ENCODE results near the gene LSP1. TPM values are rescaled to one million over a fixed set of nuclear protein-coding genes. Genes with fewer than 3 reads are reported as not detected.

LSP1 gene
- total and polyA plus RNA-seq, 2 experiments from 2014 or later, result 29.9 to 47.0 TPM

DNA sequence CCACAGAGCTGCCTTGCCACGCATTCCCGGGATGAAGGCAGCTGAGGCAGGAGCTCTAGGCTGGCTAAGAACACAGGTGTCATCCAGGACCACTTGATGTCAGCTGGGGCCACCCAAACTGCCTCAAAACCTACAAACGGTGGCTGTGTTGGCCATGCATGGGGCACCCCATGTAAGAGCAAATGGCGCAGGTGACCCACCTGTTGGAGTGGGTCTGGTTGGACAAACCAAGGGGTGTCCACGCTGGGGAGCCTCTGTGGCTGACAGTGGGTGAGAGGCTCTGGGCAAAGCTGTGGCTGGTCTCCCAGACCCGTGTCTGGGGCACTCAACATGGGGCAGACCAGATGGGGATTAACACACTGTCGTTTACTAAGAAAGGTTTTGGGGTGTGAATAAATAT lies 37.1 kb upstream of the LSP1 start:
- Histone ChIP-seq H3K4me3 (no peak overlapping the region), H2AFZ (no peak overlapping the region), H3K27me3 (no peaks in the 10 kb centered on the region), H3K27ac (no peak overlapping the region), H3K4me2 (no peak overlapping the region), H4K20me1 (ENCODE audit: insufficient read depth, poor library complexity, severe bottlenecking) (no peaks in the 10 kb centered on the region), H3K36me3 (replicated peaks; ENCODE audit: insufficient read depth, low read depth) (no peaks in the 10 kb centered on the region), H3K9me3 (ENCODE audit: low read depth) (no peaks in the 10 kb centered on the region), H3K4me1 (ENCODE audit: insufficient read depth) (no peaks in the 10 kb centered on the region), H3K79me2 (no peaks in the 10 kb centered on the region), H3K9me2 (replicated peaks; ENCODE audit: insufficient read depth) (no peaks in the 10 kb centered on the region)
- no peak for TF ChIP-seq EZH2phosphoT487 (IDR thresholded peaks at IDR 0.05; ENCODE audit: low read depth, severe bottlenecking, unreplicated experiment)
- TF ChIP-seq, protein P1, sequence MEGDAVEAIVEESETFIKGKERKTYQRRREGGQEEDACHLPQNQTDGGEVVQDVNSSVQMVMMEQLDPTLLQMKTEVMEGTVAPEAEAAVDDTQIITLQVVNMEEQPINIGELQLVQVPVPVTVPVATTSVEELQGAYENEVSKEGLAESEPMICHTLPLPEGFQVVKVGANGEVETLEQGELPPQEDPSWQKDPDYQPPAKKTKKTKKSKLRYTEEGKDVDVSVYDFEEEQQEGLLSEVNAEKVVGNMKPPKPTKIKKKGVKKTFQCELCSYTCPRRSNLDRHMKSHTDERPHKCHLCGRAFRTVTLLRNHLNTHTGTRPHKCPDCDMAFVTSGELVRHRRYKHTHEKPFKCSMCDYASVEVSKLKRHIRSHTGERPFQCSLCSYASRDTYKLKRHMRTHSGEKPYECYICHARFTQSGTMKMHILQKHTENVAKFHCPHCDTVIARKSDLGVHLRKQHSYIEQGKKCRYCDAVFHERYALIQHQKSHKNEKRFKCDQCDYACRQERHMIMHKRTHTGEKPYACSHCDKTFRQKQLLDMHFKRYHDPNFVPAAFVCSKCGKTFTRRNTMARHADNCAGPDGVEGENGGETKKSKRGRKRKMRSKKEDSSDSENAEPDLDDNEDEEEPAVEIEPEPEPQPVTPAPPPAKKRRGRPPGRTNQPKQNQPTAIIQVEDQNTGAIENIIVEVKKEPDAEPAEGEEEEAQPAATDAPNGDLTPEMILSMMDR (IDR thresholded peaks at IDR 0.05; ENCODE audit: poor library complexity), result no peak
- TF ChIP-seq EZH2 (IDR thresholded peaks at IDR 0.05; ENCODE audit: borderline replicate concordance), result no peak
- WGBS (ENCODE audit: low lambda C conversion rate, missing lambda C conversion rate), result 93% methylated on average over 7 of the region's 7 CpGs
- DNase-seq (ENCODE audit: low spot score), result no peak

DNA sequence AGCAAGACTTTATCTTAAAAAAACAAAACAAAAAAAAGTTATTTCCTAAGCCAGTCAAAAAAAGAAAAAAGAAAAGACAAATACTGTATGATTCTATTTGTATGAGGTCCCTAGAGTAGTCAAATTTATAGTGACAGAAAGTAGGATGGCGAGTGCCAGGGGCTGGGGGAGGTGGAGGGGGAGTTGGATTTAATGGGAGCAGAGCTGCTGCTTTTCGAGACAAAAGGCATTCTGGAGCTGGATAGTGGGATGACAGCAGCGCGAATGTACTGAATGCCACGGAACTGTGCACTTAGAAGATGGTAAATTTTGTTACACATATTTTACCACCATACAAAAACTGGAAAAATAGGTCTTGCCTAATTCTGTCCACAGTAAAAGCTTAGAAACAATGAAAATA lies 35.9 kb upstream of the LSP1 start:
- Histone ChIP-seq H3K79me2 (no peaks in the 10 kb centered on the region), H3K9me3 (ENCODE audit: low read depth) (no peaks in the 10 kb centered on the region), H4K20me1 (ENCODE audit: insufficient read depth, poor library complexity, severe bottlenecking) (no peaks in the 10 kb centered on the region), H2AFZ (no peak overlapping the region), H3K27me3 (no peaks in the 10 kb centered on the region), H3K4me2 (no peak overlapping the region), H3K4me3 (no peak overlapping the region), H3K9me2 (replicated peaks; ENCODE audit: insufficient read depth) (no peaks in the 10 kb centered on the region), H3K36me3 (replicated peaks; ENCODE audit: insufficient read depth, low read depth) (no peaks in the 10 kb centered on the region), H3K27ac (no peak overlapping the region), H3K4me1 (ENCODE audit: insufficient read depth) (no peaks in the 10 kb centered on the region)
- WGBS (ENCODE audit: low lambda C conversion rate, missing lambda C conversion rate), result 92% methylated on average over 5 of the region's 5 CpGs
- DNase-seq (ENCODE audit: low spot score), result no peak
- TF ChIP-seq, protein P1 (IDR thresholded peaks at IDR 0.05; ENCODE audit: poor library complexity), result no peak
- TF ChIP-seq EZH2phosphoT487 (IDR thresholded peaks at IDR 0.05; ENCODE audit: low read depth, severe bottlenecking, unreplicated experiment), result no peak
- TF ChIP-seq EZH2 (IDR thresholded peaks at IDR 0.05; ENCODE audit: borderline replicate concordance), result no peak

DNA sequence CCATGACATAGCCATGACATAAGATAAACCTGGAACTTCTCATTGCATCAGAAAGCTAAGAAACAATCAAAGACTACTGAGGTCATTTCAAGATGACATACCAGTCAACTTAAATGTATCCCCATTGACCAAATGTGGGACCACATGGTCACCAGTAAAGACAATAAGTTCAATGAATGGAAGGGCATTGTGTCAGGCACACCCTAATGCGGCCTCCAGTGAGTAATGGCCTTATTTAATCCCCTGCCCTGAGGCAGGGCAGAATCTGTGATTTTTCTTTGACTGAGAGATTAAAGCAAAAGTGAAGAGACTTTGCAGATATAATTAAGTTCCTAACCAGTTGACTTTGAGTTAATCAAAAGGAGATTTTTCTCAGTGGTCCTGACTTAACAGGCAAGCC lies 35.4 kb upstream of the LSP1 start:
- Histone ChIP-seq H3K27ac (no peak overlapping the region), H3K4me3 (no peak overlapping the region), H3K36me3 (replicated peaks; ENCODE audit: insufficient read depth, low read depth) (no peaks in the 10 kb centered on the region), H3K4me2 (no peak overlapping the region), H4K20me1 (ENCODE audit: insufficient read depth, poor library complexity, severe bottlenecking) (no peaks in the 10 kb centered on the region), H3K4me1 (ENCODE audit: insufficient read depth) (no peaks in the 10 kb centered on the region), H3K9me2 (replicated peaks; ENCODE audit: insufficient read depth) (no peaks in the 10 kb centered on the region), H2AFZ (no peak overlapping the region), H3K27me3 (no peaks in the 10 kb centered on the region), H3K9me3 (ENCODE audit: low read depth) (no peaks in the 10 kb centered on the region), H3K79me2 (no peaks in the 10 kb centered on the region)
- DNase-seq (ENCODE audit: low spot score), result no peak
- WGBS (ENCODE audit: low lambda C conversion rate, missing lambda C conversion rate), result 67% methylated on average over 1 of the region's 1 CpG
- TF ChIP-seq EZH2 (IDR thresholded peaks at IDR 0.05; ENCODE audit: borderline replicate concordance) (no peak), EZH2phosphoT487 (IDR thresholded peaks at IDR 0.05; ENCODE audit: low read depth, severe bottlenecking, unreplicated experiment) (no peak)
- TF ChIP-seq, protein P1 (IDR thresholded peaks at IDR 0.05; ENCODE audit: poor library complexity), result no peak

DNA sequence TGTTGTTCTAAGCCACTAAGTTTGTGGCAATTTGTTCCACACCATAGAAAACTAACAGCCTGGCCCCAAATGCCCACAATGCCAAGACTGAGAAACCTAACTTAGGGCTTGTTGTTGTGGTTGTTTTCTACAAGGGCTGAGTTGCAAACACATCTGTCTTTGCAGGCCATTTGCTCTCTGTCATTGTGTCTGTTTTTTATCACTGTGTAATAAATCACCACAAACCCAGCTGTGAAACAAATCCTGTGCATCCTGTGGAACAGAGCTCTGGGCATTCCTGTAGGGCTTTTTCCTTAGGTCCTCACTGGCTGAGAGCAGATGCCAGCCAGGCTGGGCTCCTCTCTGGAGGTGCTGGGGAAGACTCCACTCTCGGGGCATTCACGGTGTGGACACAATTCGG lies 33.8 kb upstream of the LSP1 start:
- Histone ChIP-seq H3K4me1 (ENCODE audit: insufficient read depth) (no peaks in the 10 kb centered on the region), H2AFZ (no peak overlapping the region), H3K9me3 (ENCODE audit: low read depth) (no peaks in the 10 kb centered on the region), H3K36me3 (replicated peaks; ENCODE audit: insufficient read depth, low read depth) (no peaks in the 10 kb centered on the region), H3K27ac (no peak overlapping the region), H4K20me1 (ENCODE audit: insufficient read depth, poor library complexity, severe bottlenecking) (no peaks in the 10 kb centered on the region), H3K27me3 (no peaks in the 10 kb centered on the region), H3K4me3 (no peak overlapping the region), H3K79me2 (no peaks in the 10 kb centered on the region), H3K9me2 (replicated peaks; ENCODE audit: insufficient read depth) (no peaks in the 10 kb centered on the region), H3K4me2 (no peak overlapping the region)
- WGBS (ENCODE audit: low lambda C conversion rate, missing lambda C conversion rate), result 58% methylated on average over 3 of the region's 3 CpGs
- DNase-seq (ENCODE audit: low spot score), result no peak
- TF ChIP-seq EZH2 (IDR thresholded peaks at IDR 0.05; ENCODE audit: borderline replicate concordance) (no peak), EZH2phosphoT487 (IDR thresholded peaks at IDR 0.05; ENCODE audit: low read depth, severe bottlenecking, unreplicated experiment) (no peak)
- TF ChIP-seq, protein P1 (IDR thresholded peaks at IDR 0.05; ENCODE audit: poor library complexity), result no peak
